ENCODE results near the gene CACNB2.
"Not testable (repeated sequence)": the region's sequence is repeated elsewhere in the genome, so short reads cannot be mapped to it uniquely, and the experiment has no call there.

CACNB2 gene

DNA sequence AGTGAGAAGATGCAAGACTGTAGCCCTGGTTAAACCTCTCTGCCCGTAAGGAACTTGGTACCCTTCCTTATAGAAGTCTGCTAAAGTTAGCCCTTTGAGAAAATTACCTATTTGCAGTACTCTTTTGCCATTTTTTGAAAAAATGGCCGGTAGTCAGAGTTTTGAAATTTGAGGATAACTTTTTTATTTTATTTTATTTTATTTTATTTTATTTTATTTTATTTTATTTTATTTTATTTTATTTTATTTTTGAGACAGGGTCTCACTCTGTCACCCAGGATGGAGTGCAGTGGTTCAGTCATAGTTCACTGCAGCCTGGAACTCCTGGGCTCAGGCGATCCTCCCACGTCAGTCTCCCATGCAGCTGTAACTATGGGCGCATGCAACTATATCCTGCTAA, 41.2 kb downstream of the CACNB2 start:
- not testable (repeated sequence) for DNase-seq; H3K27ac ChIP-seq (ENCODE audit: low read length, poor library complexity, severe bottlenecking); H2BK5ac ChIP-seq (ENCODE audit: low read depth, low read length, poor library complexity, severe bottlenecking); H4K8ac ChIP-seq (ENCODE audit: low read length); H2AK5ac ChIP-seq (ENCODE audit: low read length, severe bottlenecking); H3K9me3 ChIP-seq (ENCODE audit: control insufficient read depth, low read length); H2BK15ac ChIP-seq (ENCODE audit: low read depth, poor library complexity, severe bottlenecking); H3K36me3 ChIP-seq (ENCODE audit: control insufficient read depth in 1 of 2, insufficient read depth in 2 of 2, low read depth in 1 of 2, low read length in 2 of 2); H2AFZ ChIP-seq (ENCODE audit: low read depth, low read length); H3K4me2 ChIP-seq (ENCODE audit: low read length, poor library complexity, severe bottlenecking); H3K9ac ChIP-seq (ENCODE audit: low read length); H3K23ac ChIP-seq (ENCODE audit: low read length in 2 of 2); H3K4me1 ChIP-seq (ENCODE audit: control insufficient read depth, insufficient read depth, low read depth, low read length); H3K14ac ChIP-seq (ENCODE audit: low read length in 2 of 2); H3K18ac ChIP-seq (ENCODE audit: low read depth in 1 of 2, low read length in 2 of 2); H3K4ac ChIP-seq (ENCODE audit: low read depth in 1 of 2, low read length in 2 of 2); H2BK12ac ChIP-seq (ENCODE audit: low read length in 2 of 2); H3K27me3 ChIP-seq (ENCODE audit: control insufficient read depth in 1 of 2, insufficient read depth in 1 of 2, low read length in 2 of 2); H3K79me1 ChIP-seq (replicated peaks; ENCODE audit: low read length, poor library complexity, severe bottlenecking); H2BK120ac ChIP-seq (ENCODE audit: low read depth, low read length); H4K91ac ChIP-seq (ENCODE audit: low read length); H3K4me3 ChIP-seq (ENCODE audit: insufficient read depth in 1 of 2, low read depth in 1 of 2, low read length in 2 of 2)
- WGBS = 100% methylated on average over 2 of the region's 5 CpGs

DNA sequence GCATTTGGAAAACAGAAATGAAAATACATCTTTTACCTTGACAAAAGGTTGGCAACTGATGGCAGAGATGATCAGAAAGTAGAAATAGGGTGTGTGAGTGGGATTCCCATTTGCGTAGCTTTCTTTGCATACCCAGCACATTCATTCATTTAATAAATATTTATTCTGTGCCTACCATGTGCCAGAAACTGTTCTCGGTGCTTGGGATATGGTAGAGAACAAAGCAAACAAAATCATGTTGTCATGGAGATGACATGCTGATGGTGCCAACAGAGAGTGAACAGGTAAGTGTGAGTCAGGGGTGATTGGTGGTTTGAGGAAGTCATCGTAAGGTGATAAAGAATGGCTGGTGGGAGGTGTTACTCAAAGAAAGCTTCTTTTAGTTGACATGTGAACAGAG, 45.4 kb downstream of the CACNB2 start:
- H3K36me3 ChIP-seq (ENCODE audit: control insufficient read depth in 1 of 2, insufficient read depth in 2 of 2, low read depth in 1 of 2, low read length in 2 of 2) = no peaks in the 10 kb centered on the region
- H2BK12ac ChIP-seq (ENCODE audit: low read length in 2 of 2) = no peak overlapping the region
- no peak overlapping the region for H3K18ac ChIP-seq (ENCODE audit: low read depth in 1 of 2, low read length in 2 of 2)
- no peak overlapping the region for H3K23ac ChIP-seq (ENCODE audit: low read length in 2 of 2)
- H2BK5ac ChIP-seq (ENCODE audit: low read depth, low read length, poor library complexity, severe bottlenecking) = no peak overlapping the region
- no peak overlapping the region for H3K4ac ChIP-seq (ENCODE audit: low read depth in 1 of 2, low read length in 2 of 2)
- no peak overlapping the region for H3K9ac ChIP-seq (ENCODE audit: low read length)
- WGBS = 94% methylated on average over 2 of the region's 3 CpGs
- no peak for DNase-seq
- H3K14ac ChIP-seq (ENCODE audit: low read length in 2 of 2) = no peak overlapping the region
- no peak overlapping the region for H4K8ac ChIP-seq (ENCODE audit: low read length)
- no peak overlapping the region for H4K91ac ChIP-seq (ENCODE audit: low read length)
- no peaks in the 10 kb centered on the region for H3K79me1 ChIP-seq (replicated peaks; ENCODE audit: low read length, poor library complexity, severe bottlenecking)
- no peak overlapping the region for H2BK15ac ChIP-seq (ENCODE audit: low read depth, poor library complexity, severe bottlenecking)
- no peaks in the 10 kb centered on the region for H3K9me3 ChIP-seq (ENCODE audit: control insufficient read depth, low read length)
- no peaks in the 10 kb centered on the region for H3K4me1 ChIP-seq (ENCODE audit: control insufficient read depth, insufficient read depth, low read depth, low read length)
- H3K4me2 ChIP-seq (ENCODE audit: low read length, poor library complexity, severe bottlenecking) = no peak overlapping the region
- no peak overlapping the region for H2AFZ ChIP-seq (ENCODE audit: low read depth, low read length)
- no peaks in the 10 kb centered on the region for H3K27me3 ChIP-seq (ENCODE audit: control insufficient read depth in 1 of 2, insufficient read depth in 1 of 2, low read length in 2 of 2)
- H3K4me3 ChIP-seq (ENCODE audit: insufficient read depth in 1 of 2, low read depth in 1 of 2, low read length in 2 of 2) = no peak overlapping the region
- H2AK5ac ChIP-seq (ENCODE audit: low read length, severe bottlenecking) = no peak overlapping the region
- no peak overlapping the region for H2BK120ac ChIP-seq (ENCODE audit: low read depth, low read length)
- no peak overlapping the region for H3K27ac ChIP-seq (ENCODE audit: low read length, poor library complexity, severe bottlenecking)

- Histone ChIP-seq H3K4ac (ENCODE audit: low read depth in 1 of 2, low read length in 2 of 2) (no peak overlapping the region), H3K23ac (ENCODE audit: low read length in 2 of 2) (no peak overlapping the region), H3K4me1 (ENCODE audit: control insufficient read depth, insufficient read depth, low read depth, low read length) (no peaks in the 10 kb centered on the region), H3K18ac (ENCODE audit: low read depth in 1 of 2, low read length in 2 of 2) (no peak overlapping the region), H2AFZ (ENCODE audit: low read depth, low read length) (no peak overlapping the region), H3K79me1 (replicated peaks; ENCODE audit: low read length, poor library complexity, severe bottlenecking) (no peaks in the 10 kb centered on the region), H4K91ac (ENCODE audit: low read length) (no peak overlapping the region), H3K4me2 (ENCODE audit: low read length, poor library complexity, severe bottlenecking) (no peak overlapping the region), H2BK12ac (ENCODE audit: low read length in 2 of 2) (no peak overlapping the region), H3K36me3 (ENCODE audit: control insufficient read depth in 1 of 2, insufficient read depth in 2 of 2, low read depth in 1 of 2, low read length in 2 of 2) (no peaks in the 10 kb centered on the region), H3K14ac (ENCODE audit: low read length in 2 of 2) (no peak overlapping the region), H3K9ac (ENCODE audit: low read length) (no peak overlapping the region), H4K8ac (ENCODE audit: low read length) (no peak overlapping the region), H2AK5ac (ENCODE audit: low read length, severe bottlenecking) (no peak overlapping the region), H3K27me3 (ENCODE audit: control insufficient read depth in 1 of 2, insufficient read depth in 1 of 2, low read length in 2 of 2) (no peaks in the 10 kb centered on the region), H2BK5ac (ENCODE audit: low read depth, low read length, poor library complexity, severe bottlenecking) (no peak overlapping the region), H3K27ac (ENCODE audit: low read length, poor library complexity, severe bottlenecking) (no peak overlapping the region), H3K9me3 (ENCODE audit: control insufficient read depth, low read length) (no peaks in the 10 kb centered on the region), H2BK120ac (ENCODE audit: low read depth, low read length) (no peak overlapping the region), H3K4me3 (ENCODE audit: insufficient read depth in 1 of 2, low read depth in 1 of 2, low read length in 2 of 2) (no peak overlapping the region), H2BK15ac (ENCODE audit: low read depth, poor library complexity, severe bottlenecking) (no peak overlapping the region)
- WGBS = 91% methylated on average over 4 of the region's 4 CpGs
- no peak for DNase-seq
These were observed 50.6 kb downstream of the CACNB2 start for GRCh38 chr10:18190840-18191239.

- Histone ChIP-seq H3K36me3 (ENCODE audit: control insufficient read depth in 1 of 2, insufficient read depth in 2 of 2, low read depth in 1 of 2, low read length in 2 of 2) (no peaks in the 10 kb centered on the region), H2AFZ (ENCODE audit: low read depth, low read length) (no peak overlapping the region), H3K4me3 (ENCODE audit: insufficient read depth in 1 of 2, low read depth in 1 of 2, low read length in 2 of 2) (no peak overlapping the region), H3K4me2 (ENCODE audit: low read length, poor library complexity, severe bottlenecking) (no peak overlapping the region), H3K23ac (ENCODE audit: low read length in 2 of 2) (no peak overlapping the region), H3K4me1 (ENCODE audit: control insufficient read depth, insufficient read depth, low read depth, low read length) (no peaks in the 10 kb centered on the region), H4K8ac (ENCODE audit: low read length) (no peak overlapping the region), H3K4ac (ENCODE audit: low read depth in 1 of 2, low read length in 2 of 2) (no peak overlapping the region), H2BK15ac (ENCODE audit: low read depth, poor library complexity, severe bottlenecking) (no peak overlapping the region), H2BK120ac (ENCODE audit: low read depth, low read length) (no peak overlapping the region), H3K18ac (ENCODE audit: low read depth in 1 of 2, low read length in 2 of 2) (no peak overlapping the region), H2BK12ac (ENCODE audit: low read length in 2 of 2) (no peak overlapping the region), H4K91ac (ENCODE audit: low read length) (no peak overlapping the region), H3K27ac (ENCODE audit: low read length, poor library complexity, severe bottlenecking) (no peak overlapping the region), H3K14ac (ENCODE audit: low read length in 2 of 2) (no peak overlapping the region), H3K27me3 (ENCODE audit: control insufficient read depth in 1 of 2, insufficient read depth in 1 of 2, low read length in 2 of 2) (peaks cover 0 to 3% of the 10 kb centered on the region in 2 experiments), H2BK5ac (ENCODE audit: low read depth, low read length, poor library complexity, severe bottlenecking) (no peak overlapping the region), H2AK5ac (ENCODE audit: low read length, severe bottlenecking) (no peak overlapping the region), H3K79me1 (replicated peaks; ENCODE audit: low read length, poor library complexity, severe bottlenecking) (no peaks in the 10 kb centered on the region), H3K9me3 (ENCODE audit: control insufficient read depth, low read length) (no peaks in the 10 kb centered on the region), H3K9ac (ENCODE audit: low read length) (no peak overlapping the region)
- WGBS = 100% methylated on average over 1 of the region's 2 CpGs
- no peak for DNase-seq
These were observed 54.4 kb downstream of the CACNB2 start for GRCh38 chr10:18194634-18195033.

Data from mesenchymal stem cell (in vitro differentiated cells and primary cell).